Sigmoid colon (tissue), 7 donors: Measurements from ENCODE around the gene ATXN3. TPM values are rescaled to one million over a fixed set of nuclear protein-coding genes. Genes with fewer than 3 reads are reported as not detected.
A peak's percentile ranks its signal among the peaks of the same experiment; 100 is the strongest.
"Not testable (repeated sequence)": the region's sequence is repeated elsewhere in the genome, so short reads cannot be mapped to it uniquely, and the experiment has no call there.

Source experiments
- DNase-seq: peaks from one replicate; pipeline ENCODE4 v3.0.0-alpha.2; 2019
- H3K27ac ChIP-seq, 4 donors: fragments of 200-600 bp; sonication (generic); one replicate each; pipeline ENCODE4 v1.5.1; 2016 to 2019; ENCODE audit warnings: mild to moderate bottlenecking in 1 of 4
- H3K27me3 ChIP-seq, 3 donors: fragments of 200-600 bp; sonication (generic); one replicate each; pipeline ENCODE4 v1.5.1; 2019; ENCODE audit warnings: mild to moderate bottlenecking in 1 of 3
- H3K36me3 ChIP-seq, 4 donors: fragments of 200-600 bp; sonication (generic); one replicate each; pipeline ENCODE4 v1.5.1; 2016 to 2019
- H3K4me1 ChIP-seq, 4 donors: fragments of 200-600 bp; sonication (generic); one replicate each; pipeline ENCODE4 v1.5.1; 2017 to 2019
- H3K4me3 ChIP-seq, 4 donors: fragments of 200-600 bp; sonication (generic); one replicate each; pipeline ENCODE4 v1.5.1; 2017 to 2019; ENCODE audit warnings: mild to moderate bottlenecking in 2 of 4, moderate library complexity in 1 of 4
- H3K9me3 ChIP-seq, 4 donors: fragments of 200-600 bp in 3 of 4; sonication (generic) in 3 of 4; one replicate each; pipeline versions ENCODE4 v1.5.1 to v1.6.1; 2013 to 2019
- CTCF ChIP-seq, 4 experiments: fragments of 450-650 bp in 3 of 4; fragments of 200-600 bp in 1 of 4; IDR thresholded peaks; one replicate each; pipeline ENCODE4 v1.5.1; 2016 to 2019; ENCODE audit warnings: antibody characterized with exemption in 4 of 4, mild to moderate bottlenecking in 3 of 4, moderate library complexity in 2 of 4
- EP300 ChIP-seq, 4 donors: sonication (generic); formaldehyde crosslinking; IDR thresholded peaks; one replicate each; pipeline ENCODE4 v1.6.1; 2017; ENCODE audit warnings: antibody characterized with exemption in 4 of 4
- POLR2A ChIP-seq, 2 donors: fragments of 450-650 bp; IDR thresholded peaks; one replicate each; pipeline ENCODE4 v1.6.1; 2016; ENCODE audit warnings: antibody characterized with exemption in 2 of 2, mild to moderate bottlenecking in 2 of 2, moderate library complexity in 2 of 2
- POLR2AphosphoS5 ChIP-seq, 4 donors: sonication (generic); formaldehyde crosslinking; IDR thresholded peaks; one replicate each; pipeline ENCODE4 v1.6.1; 2017; ENCODE audit warnings: antibody characterized with exemption in 4 of 4
- WGBS, 2 donors: extraction: QIAGEN DNeasy Blood & Tissue Kit; methylation state at CpG; one replicate each; pipeline ENCODE4 v1.1.7; 2013; 5-methylcytosine and 5-hydroxymethylcytosine counted together
- intact Hi-C: fragments of 100-400 bp; cut with DNase I; formaldehyde crosslinking; loops from one replicate; pipeline ENCODE4 v1.15.1; 2023
- polyA plus RNA-seq, 3 donors: library from polyadenylated mRNA; stranded (reverse); fragments of 200-250 nt; gene quantifications; one replicate each; pipeline ENCODE4 v1.2.3, GENCODE V29; 2013
- total RNA-seq, 4 donors: library from RNA; depleted of rRNA; stranded (reverse); fragments of >200 nt; gene quantifications; one replicate each; pipeline ENCODE4 v1.1.0, GENCODE V29; 2016
- donor health status: healthy with polysubstance abuse.
- donor health status: Bipolar disorder and iron deficiency.
- donor health status: healthy.

The ATXN3 gene
- total and polyA plus RNA-seq, 7 donors, result 9.0 to 48.5 (median 30.4) TPM

- no peaks in the 10 kb centered on the region for H3K27me3 ChIP-seq
- no peak overlapping the region for H3K27ac ChIP-seq
- no peak for DNase-seq
- H3K36me3 ChIP-seq, result peaks cover 0 to 7% (median 0%) of the 10 kb centered on the region in 4 donors
- TF ChIP-seq POLR2A (IDR thresholded peaks at IDR 0.05) (no peak), EP300 (IDR thresholded peaks at IDR 0.05) (no peak), CTCF (IDR thresholded peaks at IDR 0.05) (no peak), POLR2AphosphoS5 (IDR thresholded peaks at IDR 0.05) (no peak)
- no peak overlapping the region for H3K4me3 ChIP-seq
- no peaks in the 10 kb centered on the region for H3K4me1 ChIP-seq
- WGBS, 2 donors, result 83 to 85% methylated on average over 3 of the region's 3 CpGs
- intact Hi-C loops, result no loop called here
- H3K9me3 ChIP-seq, result peaks cover 0 to 7% (median 0%) of the 10 kb centered on the region in 4 donors
Observed at GRCh38 chr14:92049781-92050180, 56.6 kb downstream of the ATXN3 start.

- DNase-seq, H3K9me3 ChIP-seq, H3K27ac ChIP-seq, H3K4me1 ChIP-seq, H3K27me3 ChIP-seq, H3K4me3 ChIP-seq, H3K36me3 ChIP-seq, intact Hi-C loops: not testable (repeated sequence)
- WGBS, 2 donors, result 97 to 98% methylated on average over 12 of the region's 12 CpGs
Observed at GRCh38 chr14:92049221-92049620, 57.2 kb downstream of the ATXN3 start.

- 87 to 93% methylated on average over 7 of the region's 7 CpGs for WGBS, 2 donors
- DNase-seq, H3K27me3 ChIP-seq, H3K36me3 ChIP-seq, H3K9me3 ChIP-seq, intact Hi-C loops, H3K4me1 ChIP-seq, H3K4me3 ChIP-seq, H3K27ac ChIP-seq: not testable (repeated sequence)
Observed at GRCh38 chr14:92045904-92046303, 60.5 kb downstream of the ATXN3 start.

- 73 to 90% methylated on average over 2 of the region's 2 CpGs for WGBS, 2 donors
- intact Hi-C loops, result loop anchor here (2.0 to 5.0 kb wide), 2 partner anchors 65 to 81 kb away; partner anchors contain the start of genes ATXN3, CPSF2 and NDUFB1
- not testable (repeated sequence) for H3K27me3 ChIP-seq, H3K36me3 ChIP-seq, H3K27ac ChIP-seq, H3K4me3 ChIP-seq, H3K9me3 ChIP-seq, DNase-seq
- H3K4me1 ChIP-seq, result peaks cover 0 to 36% (median 28%) of the 10 kb centered on the region in 4 donors
Observed at GRCh38 chr14:92041766-92042165, 64.6 kb downstream of the ATXN3 start.

- H3K9me3 ChIP-seq, result peaks cover 0 to 6% (median 0%) of the 10 kb centered on the region in 4 donors
- 87 to 92% methylated on average over 10 of the region's 10 CpGs for WGBS, 2 donors
- peak overlapping the region in 3 of 4 donors; percentile 89 to 98 (median 91) for H3K27ac ChIP-seq
Observed at GRCh38 chr14:92041203-92041602, 65.2 kb downstream of the ATXN3 start.

More at GRCh38 chr14:92041203-92041602, 65.2 kb downstream of the ATXN3 start:
- Histone ChIP-seq H3K27me3 (no peaks in the 10 kb centered on the region), H3K4me1 (peaks cover 0 to 41% (median 34%) of the 10 kb centered on the region in 4 donors), H3K4me3 (peak overlapping the region in 2 of 4 donors; percentile 74 to 96), H3K36me3 (peaks cover 0 to 3% (median 0%) of the 10 kb centered on the region in 4 donors)
- TF ChIP-seq CTCF (IDR thresholded peaks at IDR 0.05), result no peak
- TF ChIP-seq POLR2AphosphoS5 (IDR thresholded peaks at IDR 0.05), result no peak
- TF ChIP-seq POLR2A (IDR thresholded peaks at IDR 0.05), result no peak
- no peak for TF ChIP-seq EP300 (IDR thresholded peaks at IDR 0.05)
- intact Hi-C loops, result loop anchor here (2.0 to 5.0 kb wide), 2 partner anchors 66 to 81 kb away; partner anchors contain the start of genes ATXN3, CPSF2 and NDUFB1
- no peak for DNase-seq
